ENCODE measurements around the gene FAM13A.

- TF ChIP-seq POLR2AphosphoS5 (IDR thresholded peaks at IDR 0.05): no peak
- TF ChIP-seq CTCF (IDR thresholded peaks at IDR 0.05): no peak
These were observed 58.1 kb downstream of the FAM13A start for GRCh38 chr4:88998891-88999290.

All from breast epithelium (tissue), 3 donors.